ENCODE results near the gene NEU2.

The NEU2 gene

GRCh38 chr2:233021771-233022170, 10.7 kb upstream of the NEU2 start (continued):
- TF ChIP-seq, protein P1, sequence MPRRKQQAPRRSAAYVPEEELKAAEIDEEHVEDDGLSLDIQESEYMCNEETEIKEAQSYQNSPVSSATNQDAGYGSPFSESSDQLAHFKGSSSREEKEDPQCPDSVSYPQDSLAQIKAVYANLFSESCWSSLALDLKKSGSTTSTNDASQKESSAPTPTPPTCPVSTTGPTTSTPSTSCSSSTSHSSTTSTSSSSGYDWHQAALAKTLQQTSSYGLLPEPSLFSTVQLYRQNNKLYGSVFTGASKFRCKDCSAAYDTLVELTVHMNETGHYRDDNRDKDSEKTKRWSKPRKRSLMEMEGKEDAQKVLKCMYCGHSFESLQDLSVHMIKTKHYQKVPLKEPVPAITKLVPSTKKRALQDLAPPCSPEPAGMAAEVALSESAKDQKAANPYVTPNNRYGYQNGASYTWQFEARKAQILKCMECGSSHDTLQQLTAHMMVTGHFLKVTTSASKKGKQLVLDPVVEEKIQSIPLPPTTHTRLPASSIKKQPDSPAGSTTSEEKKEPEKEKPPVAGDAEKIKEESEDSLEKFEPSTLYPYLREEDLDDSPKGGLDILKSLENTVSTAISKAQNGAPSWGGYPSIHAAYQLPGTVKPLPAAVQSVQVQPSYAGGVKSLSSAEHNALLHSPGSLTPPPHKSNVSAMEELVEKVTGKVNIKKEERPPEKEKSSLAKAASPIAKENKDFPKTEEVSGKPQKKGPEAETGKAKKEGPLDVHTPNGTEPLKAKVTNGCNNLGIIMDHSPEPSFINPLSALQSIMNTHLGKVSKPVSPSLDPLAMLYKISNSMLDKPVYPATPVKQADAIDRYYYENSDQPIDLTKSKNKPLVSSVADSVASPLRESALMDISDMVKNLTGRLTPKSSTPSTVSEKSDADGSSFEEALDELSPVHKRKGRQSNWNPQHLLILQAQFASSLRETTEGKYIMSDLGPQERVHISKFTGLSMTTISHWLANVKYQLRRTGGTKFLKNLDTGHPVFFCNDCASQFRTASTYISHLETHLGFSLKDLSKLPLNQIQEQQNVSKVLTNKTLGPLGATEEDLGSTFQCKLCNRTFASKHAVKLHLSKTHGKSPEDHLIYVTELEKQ (tag by site-specific recombination; IDR thresholded peaks at IDR 0.05; ENCODE audit: borderline replicate concordance): no peak
- no peak for TF ChIP-seq PBX3 (CRISPR knock-in tag; IDR thresholded peaks at IDR 0.05)
- no peak for TF ChIP-seq ZNF121 (tag by site-specific recombination; IDR thresholded peaks at IDR 0.05)
- TF ChIP-seq, protein P2, sequence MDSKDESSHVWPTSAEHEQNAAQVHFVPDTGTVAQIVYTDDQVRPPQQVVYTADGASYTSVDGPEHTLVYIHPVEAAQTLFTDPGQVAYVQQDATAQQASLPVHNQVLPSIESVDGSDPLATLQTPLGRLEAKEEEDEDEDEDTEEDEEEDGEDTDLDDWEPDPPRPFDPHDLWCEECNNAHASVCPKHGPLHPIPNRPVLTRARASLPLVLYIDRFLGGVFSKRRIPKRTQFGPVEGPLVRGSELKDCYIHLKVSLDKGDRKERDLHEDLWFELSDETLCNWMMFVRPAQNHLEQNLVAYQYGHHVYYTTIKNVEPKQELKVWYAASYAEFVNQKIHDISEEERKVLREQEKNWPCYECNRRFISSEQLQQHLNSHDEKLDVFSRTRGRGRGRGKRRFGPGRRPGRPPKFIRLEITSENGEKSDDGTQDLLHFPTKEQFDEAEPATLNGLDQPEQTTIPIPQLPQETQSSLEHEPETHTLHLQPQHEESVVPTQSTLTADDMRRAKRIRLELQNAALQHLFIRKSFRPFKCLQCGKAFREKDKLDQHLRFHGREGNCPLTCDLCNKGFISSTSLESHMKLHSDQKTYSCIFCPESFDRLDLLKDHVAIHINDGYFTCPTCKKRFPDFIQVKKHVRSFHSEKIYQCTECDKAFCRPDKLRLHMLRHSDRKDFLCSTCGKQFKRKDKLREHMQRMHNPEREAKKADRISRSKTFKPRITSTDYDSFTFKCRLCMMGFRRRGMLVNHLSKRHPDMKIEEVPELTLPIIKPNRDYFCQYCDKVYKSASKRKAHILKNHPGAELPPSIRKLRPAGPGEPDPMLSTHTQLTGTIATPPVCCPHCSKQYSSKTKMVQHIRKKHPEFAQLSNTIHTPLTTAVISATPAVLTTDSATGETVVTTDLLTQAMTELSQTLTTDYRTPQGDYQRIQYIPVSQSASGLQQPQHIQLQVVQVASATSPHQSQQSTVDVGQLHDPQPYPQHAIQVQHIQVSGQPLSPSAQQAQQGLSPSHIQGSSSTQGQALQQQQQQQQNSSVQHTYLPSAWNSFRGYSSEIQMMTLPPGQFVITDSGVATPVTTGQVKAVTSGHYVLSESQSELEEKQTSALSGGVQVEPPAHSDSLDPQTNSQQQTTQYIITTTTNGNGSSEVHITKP (tag by site-specific recombination; IDR thresholded peaks at IDR 0.05): no peak
- TF ChIP-seq ZNF2 (tag by site-specific recombination; IDR thresholded peaks at IDR 0.05): no peak
- TF ChIP-seq KLF9 (tag by site-specific recombination; IDR thresholded peaks at IDR 0.05; ENCODE audit: low read depth): no peak
- TF ChIP-seq ZNF510 (tag by site-specific recombination; IDR thresholded peaks at IDR 0.05; ENCODE audit: insufficient replicate concordance): no peak
- TF ChIP-seq, protein P3, sequence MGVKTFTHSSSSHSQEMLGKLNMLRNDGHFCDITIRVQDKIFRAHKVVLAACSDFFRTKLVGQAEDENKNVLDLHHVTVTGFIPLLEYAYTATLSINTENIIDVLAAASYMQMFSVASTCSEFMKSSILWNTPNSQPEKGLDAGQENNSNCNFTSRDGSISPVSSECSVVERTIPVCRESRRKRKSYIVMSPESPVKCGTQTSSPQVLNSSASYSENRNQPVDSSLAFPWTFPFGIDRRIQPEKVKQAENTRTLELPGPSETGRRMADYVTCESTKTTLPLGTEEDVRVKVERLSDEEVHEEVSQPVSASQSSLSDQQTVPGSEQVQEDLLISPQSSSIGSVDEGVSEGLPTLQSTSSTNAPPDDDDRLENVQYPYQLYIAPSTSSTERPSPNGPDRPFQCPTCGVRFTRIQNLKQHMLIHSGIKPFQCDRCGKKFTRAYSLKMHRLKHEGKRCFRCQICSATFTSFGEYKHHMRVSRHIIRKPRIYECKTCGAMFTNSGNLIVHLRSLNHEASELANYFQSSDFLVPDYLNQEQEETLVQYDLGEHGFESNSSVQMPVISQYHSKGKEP (tag by site-specific recombination; IDR thresholded peaks at IDR 0.05): no peak
- TF ChIP-seq ZNF544 (tag by site-specific recombination; IDR thresholded peaks at IDR 0.05): no peak
- TF ChIP-seq GFI1B (tag by site-specific recombination; IDR thresholded peaks at IDR 0.05): no peak
- no peak for TF ChIP-seq ZNF26 (tag by site-specific recombination; IDR thresholded peaks at IDR 0.05)
- TF ChIP-seq ZNF571 (tag by site-specific recombination; IDR thresholded peaks at IDR 0.05): no peak
- TF ChIP-seq KLF10 (tag by site-specific recombination; IDR thresholded peaks at IDR 0.05): no peak

GRCh38 chr2:233022561-233022960, 9.9 kb upstream of the NEU2 start:
- no peak overlapping the region for H3K27ac ChIP-seq (ENCODE audit: extremely low read depth, low read depth, low read length)
- no peak for TF ChIP-seq MEIS1 (CRISPR knock-in tag; IDR thresholded peaks at IDR 0.05; ENCODE audit: borderline replicate concordance)
- TF ChIP-seq ZNF768 (tag by site-specific recombination; IDR thresholded peaks at IDR 0.05): no peak
- TF ChIP-seq BCL11A (tag by site-specific recombination; IDR thresholded peaks at IDR 0.05; ENCODE audit: low read depth): no peak
- POLR2A ChIA-PET: no interaction called here
- CTCF ChIA-PET: interaction anchor here (1.0 kb wide), 1 partner anchor 43 kb away, joined by 4 read pairs; no protein-coding TSS in a partner anchor
- no peaks in the 10 kb centered on the region for H3K4me1 ChIP-seq (ENCODE audit: control insufficient read depth, insufficient read depth, low read length)
- H3K4me3 ChIP-seq (ENCODE audit: low read depth, low read length): no peak overlapping the region
- no peaks in the 10 kb centered on the region for H3K9me3 ChIP-seq (ENCODE audit: control insufficient read depth, insufficient read depth, low read depth, low read length)
- H3K36me3 ChIP-seq (ENCODE audit: control insufficient read depth in 2 of 2, insufficient read depth in 1 of 2, low read length in 2 of 2): no peaks in the 10 kb centered on the region
